SU-DHL-6 (cell line): ENCODE measurements around the gene HCCS.

Source experiments
- EZH2phosphoT487 ChIP-seq: fragments of 200-600 bp; sonication (generic), shearing (Covaris generic); conservative IDR thresholded peaks from 2 replicates; pipeline ENCODE4 v1.6.1; 2018; ENCODE audit warnings: mild to moderate bottlenecking, antibody characterized with exemption, low read length, moderate library complexity, mixed read lengths
- TF ChIP-seq, protein P1 (sequence below): fragments of 200-600 bp; sonication (generic); IDR thresholded peaks from one replicate; pipeline ENCODE4 v1.5.1; 2017; ENCODE audit warnings: antibody characterized with exemption, mild to moderate bottlenecking, low read length, moderate library complexity; ENCODE audit not compliant: insufficient read depth, poor library complexity, severe bottlenecking

DNA sequence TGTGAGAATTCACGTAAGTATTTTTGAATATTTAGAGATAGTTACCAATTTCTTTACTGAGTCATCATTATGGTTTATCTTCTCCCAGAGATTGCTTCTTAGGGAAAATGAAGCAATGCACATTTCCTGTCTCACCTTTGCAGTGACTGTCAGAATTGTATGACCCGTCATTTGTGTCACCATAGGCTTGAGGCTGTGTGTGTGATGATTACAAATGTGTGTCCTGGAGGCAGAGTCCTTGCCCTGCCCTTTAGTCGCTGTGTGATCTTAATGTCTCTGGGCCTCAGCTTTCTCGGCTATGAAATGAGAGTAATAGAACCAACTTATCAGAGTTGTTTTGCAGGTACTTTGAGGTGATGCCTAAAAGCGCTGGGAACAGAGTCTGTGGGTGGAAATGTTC, 13.9 kb downstream of the HCCS start:
- TF ChIP-seq, protein P1, sequence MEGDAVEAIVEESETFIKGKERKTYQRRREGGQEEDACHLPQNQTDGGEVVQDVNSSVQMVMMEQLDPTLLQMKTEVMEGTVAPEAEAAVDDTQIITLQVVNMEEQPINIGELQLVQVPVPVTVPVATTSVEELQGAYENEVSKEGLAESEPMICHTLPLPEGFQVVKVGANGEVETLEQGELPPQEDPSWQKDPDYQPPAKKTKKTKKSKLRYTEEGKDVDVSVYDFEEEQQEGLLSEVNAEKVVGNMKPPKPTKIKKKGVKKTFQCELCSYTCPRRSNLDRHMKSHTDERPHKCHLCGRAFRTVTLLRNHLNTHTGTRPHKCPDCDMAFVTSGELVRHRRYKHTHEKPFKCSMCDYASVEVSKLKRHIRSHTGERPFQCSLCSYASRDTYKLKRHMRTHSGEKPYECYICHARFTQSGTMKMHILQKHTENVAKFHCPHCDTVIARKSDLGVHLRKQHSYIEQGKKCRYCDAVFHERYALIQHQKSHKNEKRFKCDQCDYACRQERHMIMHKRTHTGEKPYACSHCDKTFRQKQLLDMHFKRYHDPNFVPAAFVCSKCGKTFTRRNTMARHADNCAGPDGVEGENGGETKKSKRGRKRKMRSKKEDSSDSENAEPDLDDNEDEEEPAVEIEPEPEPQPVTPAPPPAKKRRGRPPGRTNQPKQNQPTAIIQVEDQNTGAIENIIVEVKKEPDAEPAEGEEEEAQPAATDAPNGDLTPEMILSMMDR = no peak
- TF ChIP-seq EZH2phosphoT487 = no peak
